Measurements from ENCODE around the gene PTPRD.

- TF ChIP-seq CTCF (IDR thresholded peaks at IDR 0.05) (no peak), POLR2A (IDR thresholded peaks at IDR 0.05) (no peak)
Observed at GRCh38 chr9:10048994-10049393, 563.8 kb downstream of the PTPRD start.

Measured in thyroid gland (tissue), 4 donors.